Hematopoietic multipotent progenitor cell treated with erythropoietin and hydrocortisone succinate and interleukin-3 and kit ligand, for 15 days (in vitro differentiated cells): ENCODE data around the gene TRIM33.

ENCODE experiments used
- DNase-seq: peaks from one replicate; pipeline ENCODE4 v3.0.0-alpha.2; 2015; ENCODE audit warnings: low spot score

The TRIM33 gene

GRCh38 chr1:114511032-114511785, at the start of gene TRIM33:
Gene TRIM33, minus strand, starts transcription at chr1:114511203. Its CDS starts 127 bp downstream, at chr1:114511076.
- DNase-seq = peak; percentile 92

DNA sequence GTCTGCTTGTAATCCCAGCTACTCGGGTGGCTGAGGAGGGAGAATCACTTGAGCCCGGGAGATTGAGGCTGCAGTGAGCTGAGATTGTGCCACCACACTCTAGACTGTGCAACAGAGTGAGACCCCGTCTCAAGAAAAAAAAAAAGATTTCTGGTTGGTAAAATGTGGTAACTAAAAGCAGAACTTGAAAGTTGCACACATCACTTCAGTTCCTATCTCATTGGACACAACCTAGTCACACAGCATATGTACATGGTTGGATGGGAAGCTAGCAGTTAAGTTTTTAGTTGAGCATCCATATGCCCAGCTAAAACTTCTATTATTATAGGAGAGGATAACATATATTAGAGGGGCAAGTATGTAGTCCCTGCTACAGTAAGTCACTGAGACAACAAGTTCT, 48.4 kb upstream of the TRIM33 start:
- DNase-seq = no peak

GRCh38 chr1:114558544-114558943, 47.5 kb upstream of the TRIM33 start:
- DNase-seq = peak; percentile 37

DNA sequence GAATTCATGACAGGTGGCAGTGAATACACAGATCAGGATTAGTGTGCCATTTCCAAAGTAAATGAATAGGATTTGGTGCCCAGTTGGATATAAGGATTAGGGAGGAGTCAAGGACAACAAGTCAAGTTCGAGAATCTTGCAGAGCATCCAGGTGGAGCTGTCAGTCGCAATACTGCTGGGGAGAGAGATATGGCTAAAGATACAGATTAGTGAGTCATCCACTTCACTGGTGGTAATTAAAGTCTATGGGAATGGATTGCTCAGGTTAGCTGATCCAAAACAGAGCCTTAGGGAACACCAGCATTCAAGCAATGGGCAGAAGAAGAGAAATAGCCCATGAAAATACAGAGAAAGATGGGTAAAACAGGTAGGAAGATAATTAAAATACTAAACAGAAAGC, 43.6 kb upstream of the TRIM33 start:
- no peak for DNase-seq

DNA sequence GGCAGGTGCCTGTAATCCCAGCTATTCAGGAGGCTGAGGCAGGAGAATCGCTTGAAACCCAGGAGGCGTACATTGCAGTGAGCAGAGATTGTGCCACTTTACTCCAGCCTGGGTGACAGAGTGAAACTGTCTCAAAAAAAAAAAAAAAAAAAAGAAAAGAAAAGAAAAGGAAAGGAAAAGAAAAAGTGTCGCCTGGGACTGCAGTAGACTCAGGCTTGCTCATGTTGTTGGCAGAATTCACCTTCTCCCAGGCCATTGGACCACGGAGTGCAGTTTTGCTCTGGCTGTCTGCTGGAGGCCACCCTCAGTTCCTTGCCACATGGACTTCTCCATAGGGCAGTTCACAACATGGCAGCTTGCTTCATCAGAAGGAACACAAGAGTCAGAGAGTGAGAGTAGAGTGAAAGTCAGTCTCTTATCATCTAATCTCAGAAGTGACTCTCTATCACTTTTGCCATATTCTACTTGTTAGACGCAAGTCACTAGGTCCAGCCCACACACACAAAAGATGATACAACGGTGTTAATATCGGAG, 41.2 kb upstream of the TRIM33 start:
- DNase-seq = no peak

- DNase-seq = no peak
These were observed 40.4 kb upstream of the TRIM33 start for GRCh38 chr1:114551400-114551799.

DNA sequence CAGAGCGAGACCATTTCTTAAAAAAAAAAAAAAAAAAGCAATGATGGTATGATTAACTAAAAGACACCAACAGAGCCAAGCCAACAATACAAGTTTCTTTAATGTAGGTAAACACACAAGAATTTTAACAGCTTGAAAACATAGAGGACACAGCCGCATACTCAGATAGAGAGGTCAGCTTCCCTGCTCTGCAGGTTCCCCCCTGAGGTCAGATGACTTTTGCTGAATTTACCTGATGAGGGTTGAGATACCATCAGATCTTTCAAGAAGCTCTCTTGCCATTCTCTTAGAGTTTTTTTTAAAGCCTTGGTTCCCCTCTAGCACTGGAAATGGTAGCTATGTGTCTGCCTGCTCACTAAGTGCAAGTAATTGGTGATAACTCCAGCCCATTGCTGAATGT, 39.3 kb upstream of the TRIM33 start:
- no peak for DNase-seq

DNA sequence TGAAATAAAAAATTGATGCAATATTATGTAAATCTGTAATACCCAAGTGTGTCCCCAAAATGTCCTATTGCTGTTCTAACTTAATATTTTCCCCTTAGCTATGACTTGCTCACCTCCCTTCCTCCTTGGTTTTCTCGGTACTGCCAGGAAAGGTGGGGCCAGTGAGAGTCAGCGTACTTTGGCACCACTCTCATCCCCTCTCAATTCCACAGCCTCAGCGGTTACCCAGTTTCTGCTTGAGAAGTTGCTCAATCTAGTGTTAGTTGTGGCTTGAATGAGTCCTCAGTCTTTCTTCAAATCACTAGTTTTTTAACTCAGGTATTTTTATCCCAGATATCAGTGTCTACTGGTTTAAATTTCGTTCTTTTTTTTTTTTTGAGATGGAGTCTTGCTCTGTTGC, 38.1 kb upstream of the TRIM33 start:
- no peak for DNase-seq

GRCh38 chr1:114547076-114547475, 36.1 kb upstream of the TRIM33 start:
- no peak for DNase-seq

DNA sequence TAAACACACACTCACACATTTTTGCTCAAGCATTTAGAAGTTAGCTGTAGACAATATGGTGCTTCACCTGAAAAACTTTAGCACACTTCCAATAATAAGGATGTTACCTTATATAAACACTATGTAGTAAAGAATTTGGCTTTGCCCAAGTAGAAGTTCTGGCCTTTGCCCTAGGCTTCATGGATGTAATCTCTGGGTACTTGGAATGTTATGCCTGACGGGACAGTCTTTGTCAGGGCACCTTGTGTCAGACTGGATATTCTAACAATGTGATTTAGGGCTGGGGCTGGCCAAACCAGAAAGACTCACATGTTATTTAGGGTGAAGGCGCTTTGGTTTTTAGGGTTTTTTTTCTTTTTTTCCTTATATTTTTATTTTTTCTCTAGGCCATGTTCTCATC, 34.8 kb upstream of the TRIM33 start:
- no peak for DNase-seq

GRCh38 chr1:114545315-114545714, 34.3 kb upstream of the TRIM33 start:
- no peak for DNase-seq

DNA sequence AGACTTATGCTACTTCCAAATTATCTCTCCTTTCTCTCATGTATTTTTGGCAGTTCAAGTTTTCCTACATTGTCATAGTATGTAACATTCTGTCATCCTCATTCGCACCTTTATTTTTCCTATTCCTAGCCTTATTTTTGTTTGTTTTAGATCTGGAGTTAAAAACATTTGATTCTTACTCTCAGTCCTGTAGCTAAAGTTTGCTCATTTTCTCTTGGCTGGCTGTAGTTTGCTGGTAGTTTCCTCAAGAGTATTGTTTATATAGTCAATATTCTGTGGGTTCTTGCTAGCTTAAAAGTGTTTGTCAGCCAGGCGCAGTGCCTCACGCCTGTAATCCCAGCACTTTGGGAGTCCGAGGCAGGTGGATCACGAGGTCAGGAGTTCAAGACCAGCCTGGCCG, 29.8 kb upstream of the TRIM33 start:
- DNase-seq = no peak

DNA sequence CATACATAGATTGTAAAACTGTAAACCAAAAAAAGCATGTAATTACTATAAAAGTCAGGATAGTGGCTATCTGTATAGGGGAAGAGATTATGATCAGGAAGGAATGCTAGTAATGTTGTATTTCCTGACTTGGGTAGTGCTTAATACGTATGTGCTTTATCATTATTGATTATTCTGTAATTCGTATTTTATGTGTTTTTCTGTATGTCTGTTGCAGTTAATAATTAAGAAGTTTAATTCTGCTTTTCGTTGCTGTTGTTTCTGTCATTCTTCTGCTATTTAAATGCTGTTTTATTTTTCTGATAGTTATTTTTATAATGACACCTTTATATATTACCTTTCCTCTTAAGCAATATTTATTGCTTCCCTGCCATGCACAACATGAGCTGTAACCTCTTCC, 29.3 kb upstream of the TRIM33 start:
- no peak for DNase-seq

DNA sequence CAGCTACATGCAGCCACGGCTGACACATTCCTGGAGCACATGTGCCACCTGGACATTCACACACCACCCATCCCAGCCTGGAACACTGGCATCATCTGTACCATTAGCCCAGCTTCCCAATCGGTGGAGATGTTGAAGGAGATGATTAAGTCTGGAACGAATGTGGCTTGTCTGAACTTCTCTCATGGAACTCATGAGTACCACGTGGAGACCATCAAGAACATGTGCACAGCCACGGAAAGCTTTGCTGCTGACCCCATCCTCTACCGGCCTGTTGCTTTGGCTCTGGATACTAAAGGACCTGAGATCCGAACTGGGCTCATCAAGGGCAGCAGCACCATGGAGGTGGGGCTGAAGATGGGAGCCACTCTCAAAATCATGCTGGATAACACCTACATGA, 25.0 kb upstream of the TRIM33 start:
- DNase-seq = no peak

- no peak for DNase-seq
These were observed 24.4 kb upstream of the TRIM33 start for GRCh38 chr1:114535401-114535800.

DNA sequence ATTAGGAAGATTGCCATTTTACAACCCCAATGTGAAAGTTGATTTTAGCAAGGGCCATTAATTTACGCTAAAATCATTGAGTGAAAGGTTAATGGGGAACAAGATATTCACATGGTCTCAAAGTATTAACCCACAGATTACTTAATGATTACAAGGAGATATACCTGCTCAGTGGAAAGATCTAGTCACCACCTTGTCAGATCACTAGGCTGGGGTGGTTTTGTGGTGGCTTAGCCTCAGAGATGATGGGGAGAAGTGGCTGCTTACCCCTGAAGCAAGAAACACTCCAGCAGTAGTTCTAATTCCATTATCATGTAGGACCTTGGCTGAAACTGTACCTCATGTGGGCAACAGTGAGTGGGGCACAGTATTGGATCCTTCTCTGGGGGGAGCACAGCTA, 20.1 kb upstream of the TRIM33 start:
- DNase-seq = no peak

DNA sequence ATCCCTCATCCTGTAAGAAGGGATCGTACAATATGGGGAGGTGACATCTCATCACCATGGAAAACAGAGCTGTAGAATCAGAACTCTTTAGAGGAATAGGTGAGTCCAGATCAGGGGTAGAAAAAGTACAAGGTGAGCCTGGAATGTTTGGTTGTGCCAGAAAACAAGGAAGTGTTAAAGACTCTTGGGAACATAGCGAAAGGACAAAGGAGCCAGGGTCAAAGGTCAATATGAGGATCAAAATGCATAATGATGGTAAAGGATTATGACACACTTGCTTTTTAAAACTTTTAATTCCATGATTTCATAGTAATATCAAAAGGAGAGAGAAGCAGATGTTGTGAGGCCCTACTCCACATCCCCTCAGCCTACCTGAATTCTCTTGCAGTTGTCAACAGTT, 19.2 kb upstream of the TRIM33 start:
- no peak for DNase-seq

- DNase-seq = no peak
These were observed 13.9 kb upstream of the TRIM33 start for GRCh38 chr1:114524944-114525343.

DNA sequence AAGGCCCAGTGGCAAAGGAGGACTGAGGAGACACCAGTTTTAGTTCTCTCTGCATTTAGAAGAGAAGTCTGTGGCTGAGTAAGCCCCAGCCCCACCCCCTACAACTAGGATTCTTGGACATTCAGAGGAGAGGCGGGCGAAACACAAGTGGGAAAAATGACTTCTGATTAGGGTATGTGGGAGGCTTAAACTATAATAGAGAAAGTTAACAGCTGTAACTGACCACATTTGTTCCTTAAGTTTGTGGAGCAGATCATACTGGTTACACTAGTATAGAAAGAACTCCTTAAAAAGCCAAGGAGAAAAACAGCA, 11.2 kb upstream of the TRIM33 start:
- no peak for DNase-seq

- no peak for DNase-seq
These were observed 10.6 kb upstream of the TRIM33 start for GRCh38 chr1:114521396-114522263.

DNA sequence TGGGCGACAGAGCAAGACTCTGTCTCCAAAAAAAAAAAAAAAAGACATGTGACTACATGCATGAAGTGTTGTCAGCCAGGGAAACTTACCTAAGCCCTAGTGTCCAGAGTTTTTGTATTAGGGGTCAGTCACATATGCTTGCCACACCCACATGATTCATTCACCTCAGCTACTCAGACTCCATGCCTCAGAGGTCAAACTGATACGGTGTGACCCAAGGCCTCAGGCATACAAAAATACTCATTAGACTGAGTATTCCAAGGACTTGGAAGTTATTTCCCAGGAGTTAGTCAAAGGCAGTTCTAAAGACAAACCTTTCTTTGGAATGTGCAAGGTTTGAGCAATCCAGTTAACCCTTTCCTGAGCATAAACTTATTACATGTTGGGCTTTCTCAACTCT, 6.3 kb upstream of the TRIM33 start:
- no peak for DNase-seq

GRCh38 chr1:114512595-114513280, 1.7 kb upstream of the TRIM33 start:
- no peak for DNase-seq
